Naive thymus-derived CD4-positive, alpha-beta T cell (primary cell): ENCODE results near the gene ARID1A. TPM values are rescaled to one million over a fixed set of nuclear protein-coding genes. Genes with fewer than 3 reads are reported as not detected.

ENCODE experiments used
- ATAC-seq: fragments of 150-1000 bp; cut with Tn5 transposase; 2 replicates; pipeline ENCODE4 v1.10.0; 2021; ENCODE audit warnings: mild to moderate bottlenecking, moderate library complexity
- CTCF ChIA-PET: fragments of 350-600 bp; sonication (Branson Sonifier 250); formaldehyde crosslinking; loops from one replicate; lab custom pipeline; 2021; ENCODE audit warnings: antibody characterized with exemption; lab: Charles Lee
- POLR2A ChIA-PET: fragments of 350-600 bp; sonication (Branson Sonifier 250); formaldehyde crosslinking; loops from one replicate; lab custom pipeline; 2021; ENCODE audit warnings: antibody characterized with exemption, inconsistent platforms; lab: Charles Lee
- DNase-seq, 9 donors: peaks; one replicate each; pipeline versions ENCODE4 v3.0.0 to v3.0.0-alpha.2; 2020 to 2022; ENCODE audit warnings: mixed read lengths in 1 of 9
- H3K27ac ChIP-seq: one replicate; pipeline ENCODE4 v1.7.0; 2013; ENCODE audit warnings: mild to moderate bottlenecking, low read depth, low read length, moderate library complexity
- H3K27me3 ChIP-seq, 2 donors: one replicate each; pipeline ENCODE4 v1.7.0; 2013; ENCODE audit warnings: low read length in 2 of 2, mild to moderate bottlenecking in 2 of 2, moderate library complexity in 2 of 2; ENCODE audit not compliant: control insufficient read depth in 2 of 2, insufficient read depth in 2 of 2
- H3K36me3 ChIP-seq, 3 experiments: 1 replicate in 2 of 3; 2 replicates in 1 of 3; pipeline ENCODE4 v1.7.0; 2013; ENCODE audit warnings: low read length in 3 of 3, mild to moderate bottlenecking in 3 of 3, moderate library complexity in 1 of 3; ENCODE audit not compliant: insufficient read depth in 3 of 3, control insufficient read depth in 2 of 3
- H3K4me1 ChIP-seq, 2 donors: one replicate each; pipeline ENCODE4 v1.7.0; 2013; ENCODE audit warnings: low read length in 2 of 2, mild to moderate bottlenecking in 2 of 2, moderate library complexity in 1 of 2; ENCODE audit not compliant: control insufficient read depth in 2 of 2, insufficient read depth in 2 of 2
- H3K4me3 ChIP-seq: 2 replicates; pipeline ENCODE4 v1.7.0; 2013; ENCODE audit warnings: mild to moderate bottlenecking, low read length
- H3K9me3 ChIP-seq, 3 experiments: 1 replicate in 2 of 3; 2 replicates in 1 of 3; pipeline ENCODE4 v1.7.0; 2013; ENCODE audit warnings: low read length in 3 of 3; ENCODE audit not compliant: control insufficient read depth in 2 of 3
- H3K27ac Mint-ChIP-seq, 9 donors: one replicate each; pipeline ENCODE4 v1.8.0; 2020 to 2022; ENCODE audit warnings: mixed read lengths in 9 of 9, mild to moderate bottlenecking in 8 of 9, moderate library complexity in 5 of 9, inconsistent platforms in 2 of 9
- H3K27me3 Mint-ChIP-seq, 5 donors: one replicate each; pipeline ENCODE4 v1.8.0; 2021 to 2022; ENCODE audit warnings: mixed read lengths in 5 of 5, mild to moderate bottlenecking in 1 of 5
- H3K36me3 Mint-ChIP-seq, 5 donors: one replicate each; pipeline ENCODE4 v1.8.0; 2020 to 2022; ENCODE audit warnings: mixed read lengths in 5 of 5, mild to moderate bottlenecking in 3 of 5, inconsistent platforms in 1 of 5
- H3K4me1 Mint-ChIP-seq, 7 donors: one replicate each; pipeline ENCODE4 v1.8.0; 2020 to 2022; ENCODE audit warnings: mixed read lengths in 7 of 7, mild to moderate bottlenecking in 3 of 7, inconsistent platforms in 1 of 7
- H3K4me3 Mint-ChIP-seq, 10 donors: one replicate each; pipeline ENCODE4 v1.8.0; 2020 to 2022; ENCODE audit warnings: mild to moderate bottlenecking in 10 of 10, mixed read lengths in 10 of 10, moderate library complexity in 6 of 10, inconsistent platforms in 2 of 10
- H3K9me3 Mint-ChIP-seq, 11 donors: one replicate each; pipeline ENCODE4 v1.8.0; 2020 to 2022; ENCODE audit warnings: mixed read lengths in 11 of 11, mild to moderate bottlenecking in 4 of 11, inconsistent platforms in 1 of 11, moderate library complexity in 1 of 11
- intact Hi-C, 2 donors: fragments of 100-400 bp; cut with micrococcal nuclease; formaldehyde crosslinking; loops; one replicate each; pipeline ENCODE4 v1.15.1; 2023
- polyA plus RNA-seq, 2 donors: library from polyadenylated mRNA; unstranded; fragments of 300-500 nt; fragmentation: Illumina TruSeq; gene quantifications; one replicate each; pipeline ENCODE4 v1.2.3, GENCODE V29; 2021
- total RNA-seq, 6 experiments: library from RNA in 5 of 6; stranded (reverse) in 5 of 6; gene quantifications; 1 replicate in 5 of 6; 2 replicates in 1 of 6; pipeline ENCODE4 v1.2.3 and lab custom pipeline; 2021 to 2026

The ARID1A gene
- total and polyA plus RNA-seq, 7 experiments from 2014 or later: 22.3 to 148 (median 127) TPM

DNA sequence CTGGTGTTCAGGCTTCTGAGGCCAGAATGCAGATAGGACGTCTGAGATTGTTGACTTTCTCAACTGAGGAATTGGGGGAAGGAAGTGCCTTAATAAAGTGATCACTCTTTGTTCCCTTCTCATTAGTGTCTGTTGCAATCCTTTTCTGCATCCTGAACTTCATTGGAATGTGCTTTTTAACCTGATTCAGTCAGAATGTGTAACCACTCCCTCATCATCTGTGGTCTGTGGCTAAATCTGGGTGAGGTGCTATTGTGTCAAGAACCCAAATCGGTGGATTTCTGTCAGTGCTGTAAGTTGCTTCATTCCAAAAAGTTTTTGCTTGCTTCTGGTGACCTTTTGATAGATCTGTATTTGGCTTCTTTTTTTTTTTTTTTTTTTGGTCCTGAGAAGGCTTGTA lies 38.2 kb downstream of the ARID1A start:
- intact Hi-C loops: loop anchor here in 1 of 2 donors (1.0 kb wide), 1 partner anchor 10 kb away; no protein-coding TSS in a partner anchor
- Mint-ChIP-seq H3K4me1 (peaks cover 42 to 78% (median 65%) of the 10 kb centered on the region in 7 donors), H3K27me3 (no peaks in the 10 kb centered on the region), H3K4me3 (peak overlapping the region in 9 of 10 donors; percentile 5 to 72 (median 36)), H3K9me3 (peaks cover 0 to 2% (median 0%) of the 10 kb centered on the region in 11 donors), H3K27ac (peak overlapping the region; percentile 62 to 89 (median 79)), H3K36me3 (peaks cover 4 to 36% (median 27%) of the 10 kb centered on the region in 5 donors)
- ChIA-PET POLR2A (no interaction called here), CTCF (interaction anchor here (1.0 kb wide), 1 partner anchor 91 kb away, joined by 3 read pairs; no protein-coding TSS in a partner anchor)
- Histone ChIP-seq H3K9me3 (no peaks in the 10 kb centered on the region), H3K36me3 (peaks cover 17 to 73% (median 28%) of the 10 kb centered on the region in 3 experiments), H3K4me3 (no peak overlapping the region), H3K27ac (peak overlapping the region; percentile 45), H3K4me1 (peaks cover 20 to 27% of the 10 kb centered on the region in 2 donors), H3K27me3 (no peaks in the 10 kb centered on the region)
- ATAC-seq (peak; percentile 38), DNase-seq (no peak)

DNA sequence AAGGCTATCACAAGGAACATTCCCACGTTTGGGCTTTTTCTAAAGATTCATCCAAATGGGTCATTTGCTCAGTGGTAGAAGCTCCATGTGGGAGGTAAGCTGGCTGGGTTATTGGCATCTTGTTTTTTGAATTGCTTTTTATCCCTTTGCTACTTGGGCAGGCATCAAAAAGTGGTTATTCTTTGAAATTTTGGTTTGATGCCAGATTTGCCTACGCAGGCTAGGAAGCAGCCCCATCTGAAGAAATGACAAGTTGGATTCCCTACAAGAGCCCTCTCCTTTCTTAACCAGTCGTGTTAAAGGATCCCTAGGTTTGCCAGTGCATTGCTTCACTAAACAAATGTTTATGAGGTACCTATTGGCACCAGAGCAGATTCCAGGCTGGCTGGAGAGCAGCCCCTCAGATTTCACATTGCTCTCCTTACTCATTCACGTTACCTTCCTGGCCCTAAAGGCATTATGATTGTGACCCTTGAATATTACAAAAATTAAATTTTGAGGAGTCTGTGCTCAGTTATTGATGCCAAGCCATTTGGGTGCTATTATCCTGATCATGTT lies 38.8 kb downstream of the ARID1A start:
- DNase-seq (no peak), ATAC-seq (no peak)
- POLR2A ChIA-PET: interaction anchor here (0.9 kb wide), 1 partner anchor 13 kb away, joined by 4 read pairs; no protein-coding TSS in a partner anchor
- H3K4me1 Mint-ChIP-seq: peaks cover 47 to 78% (median 66%) of the 10 kb centered on the region in 7 donors
- H3K4me1 ChIP-seq: peaks cover 26 to 33% of the 10 kb centered on the region in 2 donors
- peak overlapping the region; percentile 45 for H3K27ac ChIP-seq
- intact Hi-C loops: no loop called here
- H3K27ac Mint-ChIP-seq: peak overlapping the region; percentile 62 to 89 (median 79)
- CTCF ChIA-PET: interaction anchor here (1.0 kb wide), 1 partner anchor 90 kb away, joined by 3 read pairs; no protein-coding TSS in a partner anchor
- peaks cover 17 to 69% (median 28%) of the 10 kb centered on the region in 3 experiments for H3K36me3 ChIP-seq
- no peaks in the 10 kb centered on the region for H3K9me3 ChIP-seq
- H3K4me3 Mint-ChIP-seq: peak overlapping the region in 2 of 10 donors; percentile 36 to 52
- H3K36me3 Mint-ChIP-seq: peaks cover 4 to 36% (median 29%) of the 10 kb centered on the region in 5 donors
- peaks cover 0 to 2% (median 0%) of the 10 kb centered on the region in 11 donors for H3K9me3 Mint-ChIP-seq
- H3K4me3 ChIP-seq: no peak overlapping the region
- H3K27me3 ChIP-seq: no peaks in the 10 kb centered on the region
- H3K27me3 Mint-ChIP-seq: no peaks in the 10 kb centered on the region

DNA sequence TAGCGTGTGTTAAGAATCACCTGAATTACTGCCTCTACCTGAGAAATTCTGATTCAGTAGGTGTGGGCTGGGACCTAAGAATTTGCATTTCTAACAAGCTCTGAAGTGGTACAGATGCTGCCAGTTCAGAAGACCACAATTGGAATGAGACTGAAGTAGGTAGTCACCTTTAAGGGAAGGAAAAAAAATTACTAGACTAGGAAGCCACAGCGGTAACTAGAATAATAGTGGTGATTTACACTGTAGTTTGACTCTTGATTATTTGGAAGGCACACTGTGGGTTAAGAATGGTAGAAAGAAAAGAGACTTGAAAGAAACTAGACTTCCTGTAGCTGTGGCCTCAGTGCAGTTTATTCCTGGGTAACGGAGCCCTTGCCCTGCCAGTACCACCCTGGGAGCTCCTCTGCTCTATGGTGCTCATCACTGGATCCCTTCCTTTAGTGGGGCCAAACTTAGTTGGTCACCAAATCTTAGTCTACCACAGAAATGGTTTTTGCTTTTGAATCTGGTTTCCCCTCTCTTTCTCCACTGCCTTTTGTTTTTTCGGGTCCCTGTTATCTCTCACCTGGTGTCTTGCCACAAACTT lies 43.6 kb downstream of the ARID1A start:
- Histone ChIP-seq H3K27ac (peak overlapping the region; percentile 62), H3K36me3 (peaks cover 0 to 32% (median 4%) of the 10 kb centered on the region in 3 experiments), H3K27me3 (no peaks in the 10 kb centered on the region), H3K4me1 (peaks cover 40 to 65% of the 10 kb centered on the region in 2 donors), H3K9me3 (no peaks in the 10 kb centered on the region), H3K4me3 (peak overlapping the region; percentile 29)
- H3K4me3 Mint-ChIP-seq: peak overlapping the region; percentile 52 to 89 (median 78)
- peaks cover 53 to 80% (median 68%) of the 10 kb centered on the region in 7 donors for H3K4me1 Mint-ChIP-seq
- no peaks in the 10 kb centered on the region for H3K27me3 Mint-ChIP-seq
- DNase-seq (peak in 7 of 9 donors; percentile 22 to 56 (median 37)), ATAC-seq (peak; percentile 16)
- H3K9me3 Mint-ChIP-seq: peaks cover 0 to 2% (median 0%) of the 10 kb centered on the region in 11 donors
- CTCF ChIA-PET: interaction anchor here (0.6 to 2.4 kb wide), 5 partner anchors 9 to 305 kb away, joined by 3 to 12 read pairs (median 4); no protein-coding TSS in a partner anchor
- POLR2A ChIA-PET: interaction anchor here (0.5 to 7.6 kb wide), 15 partner anchors 8 to 57 kb away, joined by 3 to 41 read pairs (median 6); partner anchors contain the start of genes ARID1A and PIGV
- intact Hi-C loops: no loop called here
- H3K36me3 Mint-ChIP-seq: peaks cover 10 to 38% (median 23%) of the 10 kb centered on the region in 5 donors
- peak overlapping the region; percentile 29 to 93 (median 88) for H3K27ac Mint-ChIP-seq

DNA sequence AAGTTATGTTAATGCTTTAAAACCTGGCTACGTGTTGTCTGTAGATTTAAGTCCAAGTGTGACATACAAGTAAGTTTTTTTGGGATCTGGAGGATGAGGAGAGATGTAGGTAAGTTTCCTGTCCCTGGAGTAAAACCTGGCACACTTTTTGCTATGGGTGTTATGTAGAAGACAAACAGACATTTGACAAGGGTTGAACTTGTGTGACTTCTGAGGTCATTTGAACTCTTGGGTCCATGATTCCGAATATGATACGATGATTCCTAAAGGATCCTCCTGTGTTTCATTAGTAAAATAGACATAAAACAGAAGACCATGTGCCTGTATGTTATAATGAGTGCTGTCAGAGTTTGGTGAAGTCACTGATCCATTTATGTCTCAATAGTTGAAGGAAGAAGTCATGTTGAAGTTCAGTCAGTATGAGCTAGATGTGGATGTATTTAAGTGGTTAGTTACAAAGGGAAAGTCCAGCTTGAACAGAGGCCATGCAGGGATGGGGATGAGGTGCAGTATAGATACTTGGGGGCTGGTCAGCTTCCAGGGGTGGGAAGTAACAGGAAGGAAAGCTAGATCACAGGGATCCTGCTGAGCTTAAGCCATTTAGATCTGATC lies 44.3 kb downstream of the ARID1A start:
- CTCF ChIA-PET: interaction anchor here (0.6 to 2.4 kb wide), 2 partner anchors 41 to 296 kb away, joined by 4 to 12 read pairs; no protein-coding TSS in a partner anchor
- ATAC-seq (no peak), DNase-seq (no peak)
- Histone ChIP-seq H3K4me1 (peaks cover 43 to 68% of the 10 kb centered on the region in 2 donors), H3K27ac (peak overlapping the region; percentile 62), H3K36me3 (peaks cover 0 to 30% (median 0%) of the 10 kb centered on the region in 3 experiments), H3K27me3 (no peaks in the 10 kb centered on the region), H3K4me3 (no peak overlapping the region), H3K9me3 (no peaks in the 10 kb centered on the region)
- Mint-ChIP-seq H3K9me3 (peaks cover 0 to 2% (median 0%) of the 10 kb centered on the region in 11 donors), H3K27me3 (no peaks in the 10 kb centered on the region), H3K4me3 (peak overlapping the region in 9 of 10 donors; percentile 31 to 89 (median 79)), H3K36me3 (peaks cover 10 to 41% (median 20%) of the 10 kb centered on the region in 5 donors), H3K4me1 (peaks cover 54 to 83% (median 70%) of the 10 kb centered on the region in 7 donors), H3K27ac (peak overlapping the region; percentile 29 to 93 (median 88))
- intact Hi-C loops: no loop called here
- POLR2A ChIA-PET: interaction anchor here (0.7 to 7.6 kb wide), 10 partner anchors 7 to 48 kb away, joined by 3 to 41 read pairs (median 7); partner anchors contain the start of genes ARID1A and PIGV

DNA sequence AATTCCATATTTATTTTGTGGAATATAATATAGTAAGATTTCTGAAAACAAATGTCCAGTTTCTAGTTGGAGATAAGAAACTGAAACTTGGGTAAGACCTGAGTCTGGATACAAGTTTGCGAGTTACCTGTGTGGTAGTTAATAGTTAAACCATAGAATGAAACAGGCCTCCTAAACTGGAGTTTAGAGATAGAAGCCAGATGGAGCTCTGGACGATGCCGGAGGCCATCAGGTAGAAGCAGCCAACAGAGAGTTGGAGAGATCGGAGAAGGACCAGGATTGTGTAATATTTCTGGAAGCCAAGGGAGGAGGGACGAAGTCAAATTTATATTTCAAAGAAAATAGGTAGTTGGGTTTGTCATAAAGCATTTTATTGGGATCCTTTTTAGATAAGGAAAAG lies 45.1 kb downstream of the ARID1A start:
- POLR2A ChIA-PET: interaction anchor here (0.6 to 7.6 kb wide), 4 partner anchors 10 to 47 kb away, joined by 4 to 55 read pairs (median 23); partner anchors contain the start of genes ARID1A and PIGV
- Histone ChIP-seq H3K4me3 (no peak overlapping the region), H3K27ac (peak overlapping the region; percentile 62), H3K27me3 (no peaks in the 10 kb centered on the region), H3K4me1 (peaks cover 51 to 77% of the 10 kb centered on the region in 2 donors), H3K36me3 (peaks cover 0 to 24% (median 0%) of the 10 kb centered on the region in 3 experiments), H3K9me3 (no peaks in the 10 kb centered on the region)
- Mint-ChIP-seq H3K4me1 (peaks cover 48 to 82% (median 69%) of the 10 kb centered on the region in 7 donors), H3K4me3 (peak overlapping the region in 3 of 10 donors; percentile 16 to 39 (median 17)), H3K36me3 (peaks cover 10 to 38% (median 15%) of the 10 kb centered on the region in 5 donors), H3K27me3 (no peaks in the 10 kb centered on the region), H3K9me3 (no peaks in the 10 kb centered on the region), H3K27ac (peak overlapping the region; percentile 44 to 92 (median 82))
- DNase-seq (no peak), ATAC-seq (no peak)
- intact Hi-C loops: no loop called here
- CTCF ChIA-PET: no interaction called here
